HG03439 (cell line): ENCODE results near the gene HOXB1.
"Not testable (repeated sequence)": the region's sequence is repeated elsewhere in the genome, so short reads cannot be mapped to it uniquely, and the experiment has no call there.

ENCODE experiments used
- ATAC-seq: cut with Tn5 transposase; IDR thresholded peaks from one replicate; pipeline ENCODE4 v1.9.1; 2021; ENCODE audit warnings: mild to moderate bottlenecking, moderate library complexity; ENCODE audit not compliant: unreplicated experiment

HOXB1 gene

DNA sequence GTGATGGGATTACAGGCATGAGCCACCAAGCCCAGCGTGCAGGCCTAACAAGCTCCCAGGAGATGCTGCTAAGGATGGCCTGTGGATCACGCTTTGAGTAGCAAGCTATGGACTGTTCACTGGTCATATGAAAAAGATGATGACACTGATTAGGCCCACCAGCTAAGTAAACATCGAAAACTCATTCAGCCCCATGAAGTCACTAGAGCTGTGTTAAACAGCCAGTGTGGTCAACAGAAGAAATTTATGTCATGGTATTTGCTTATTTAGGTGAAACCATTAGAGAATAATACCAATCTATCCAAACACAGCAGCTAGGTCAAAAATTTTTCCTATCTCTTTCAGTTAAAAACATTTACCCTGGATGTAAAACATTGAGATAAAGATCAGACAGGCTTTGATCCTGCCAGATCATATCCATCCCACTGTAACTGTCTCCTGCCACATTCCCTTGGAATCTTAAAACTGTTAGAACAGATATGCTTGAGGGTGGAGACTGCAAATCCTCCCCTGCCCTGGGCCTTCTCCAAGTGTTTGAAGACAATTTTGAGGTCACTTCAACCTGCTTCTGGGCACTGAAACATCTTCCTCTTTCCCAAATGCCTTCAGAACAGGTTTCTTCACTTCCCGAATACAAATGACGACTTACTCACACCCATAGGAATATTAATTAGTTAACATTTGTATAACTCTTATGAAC is 30.9 kb downstream of the HOXB1 start:
- no peak for ATAC-seq

DNA sequence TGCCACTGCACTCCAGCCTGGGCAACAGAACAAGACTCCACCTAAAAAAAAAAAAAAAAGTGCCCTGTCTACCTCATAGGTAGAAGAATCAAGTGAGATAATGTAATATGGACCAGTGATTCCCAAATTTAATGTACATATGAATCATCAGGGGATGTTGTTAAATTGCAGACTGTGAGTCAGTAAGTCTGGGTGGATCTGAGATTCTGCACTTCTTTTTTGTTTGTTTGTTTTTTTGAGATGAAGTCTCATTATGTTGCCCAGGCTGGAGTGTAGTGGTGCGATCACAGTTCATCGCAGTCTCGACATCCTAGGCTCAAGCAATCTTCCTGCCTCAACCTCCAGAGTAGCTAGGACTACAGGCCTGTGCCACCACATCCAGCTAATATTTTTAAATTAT is 31.6 kb downstream of the HOXB1 start:
- no peak for ATAC-seq

GRCh38 chr17:48498164-48498850 is 32.5 kb downstream of the HOXB1 start:
- ATAC-seq, result no peak

DNA sequence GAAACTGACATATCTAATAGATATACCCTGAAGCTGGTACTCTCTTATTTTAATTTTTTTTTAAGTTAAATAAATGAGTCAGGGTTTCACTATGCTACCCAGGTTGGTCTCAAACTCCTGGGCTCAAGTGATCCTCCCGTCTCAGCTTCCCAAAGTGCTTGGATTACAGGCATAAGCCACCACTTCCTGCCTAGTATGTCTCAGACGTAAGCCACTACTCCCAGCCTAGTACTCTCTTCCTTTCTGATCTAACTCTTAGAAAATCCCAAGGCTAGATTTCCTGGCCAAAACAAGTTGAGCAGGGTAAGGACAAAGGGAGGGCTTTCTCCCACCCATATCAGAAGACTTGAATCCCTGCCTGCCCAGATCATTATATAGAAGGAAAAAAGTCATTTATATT is 33.7 kb downstream of the HOXB1 start:
- ATAC-seq, result no peak

GRCh38 chr17:48494335-48494734 is 36.5 kb downstream of the HOXB1 start:
- no peak for ATAC-seq

DNA sequence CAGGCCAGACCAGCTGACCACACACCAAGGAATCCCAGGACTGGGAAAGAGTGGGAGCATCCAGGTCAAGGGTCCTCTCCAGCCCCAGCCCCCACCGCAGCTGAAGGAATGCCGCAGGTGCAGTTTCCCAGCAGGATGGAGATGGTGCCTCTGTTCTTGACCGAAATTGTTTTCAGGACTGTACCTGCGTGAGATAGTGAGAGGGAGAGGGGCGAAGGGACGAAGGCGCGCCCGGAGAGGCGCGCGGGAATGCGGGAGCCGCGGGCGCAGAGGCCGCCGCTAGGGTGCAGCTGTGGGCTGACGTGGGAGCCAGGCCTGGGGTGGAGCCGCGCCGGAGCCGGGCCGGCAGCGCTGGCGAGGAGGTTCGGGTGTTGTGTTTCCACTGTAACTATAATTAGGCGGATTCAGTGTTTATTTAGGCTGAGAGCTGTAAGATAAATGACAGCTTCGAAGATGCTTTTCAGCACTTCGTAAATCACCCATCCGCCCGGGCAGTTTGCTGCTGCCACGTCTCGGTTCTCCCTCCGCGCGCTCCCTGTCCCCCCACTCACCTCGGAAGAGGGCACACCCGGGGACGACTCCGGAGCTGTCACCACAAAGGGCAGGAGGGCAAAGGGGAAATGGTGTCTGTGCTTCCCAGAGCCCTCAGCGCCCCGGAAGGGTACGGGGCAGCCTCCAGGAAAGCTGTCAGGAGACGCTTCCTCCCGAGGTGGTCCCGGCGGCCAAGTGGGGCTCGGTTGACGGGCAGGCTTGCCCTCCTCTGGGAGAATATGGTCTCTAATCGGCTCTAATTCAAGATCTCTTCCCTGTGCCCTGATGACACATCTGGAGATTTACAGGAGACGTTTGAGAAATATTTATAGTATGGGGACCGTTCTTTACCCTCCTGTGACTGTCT is 38.2 kb downstream of the HOXB1 start:
- no peak for ATAC-seq

DNA sequence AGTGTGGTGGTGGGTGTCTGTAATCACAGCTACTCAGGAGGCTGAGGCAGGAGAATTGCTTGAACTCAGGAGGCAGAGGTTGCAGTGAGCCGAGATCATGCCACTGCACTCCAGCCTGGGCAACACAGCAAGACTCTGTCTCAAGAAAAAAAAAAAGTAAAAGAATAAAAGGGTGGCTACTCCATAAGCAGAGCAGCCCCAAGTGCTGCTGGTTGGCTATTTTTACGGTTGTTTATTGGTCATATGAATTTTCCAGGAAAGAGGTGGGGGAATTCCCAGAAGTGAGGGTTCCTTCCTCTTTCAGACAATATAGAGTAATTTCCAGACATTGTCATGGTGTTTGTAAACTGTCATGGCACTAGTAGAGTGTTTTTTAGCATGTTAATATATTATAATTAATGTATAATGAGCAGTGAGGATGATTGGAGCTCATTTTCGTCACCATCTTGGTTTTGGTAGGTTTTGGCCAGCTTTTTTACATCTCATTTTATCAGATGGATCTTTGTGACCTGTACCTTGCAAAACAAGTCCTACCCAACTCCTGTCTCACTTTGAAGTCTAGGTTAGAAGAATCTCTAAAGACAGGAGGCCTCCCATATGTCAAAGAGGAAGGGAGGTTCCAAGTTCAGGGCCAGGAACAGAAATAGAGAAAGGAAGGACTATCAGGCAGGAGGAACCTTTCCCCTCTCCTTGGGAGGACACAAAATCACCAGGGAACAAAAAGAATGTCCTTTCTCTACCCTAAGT is 39.1 kb downstream of the HOXB1 start:
- ATAC-seq, result no peak

DNA sequence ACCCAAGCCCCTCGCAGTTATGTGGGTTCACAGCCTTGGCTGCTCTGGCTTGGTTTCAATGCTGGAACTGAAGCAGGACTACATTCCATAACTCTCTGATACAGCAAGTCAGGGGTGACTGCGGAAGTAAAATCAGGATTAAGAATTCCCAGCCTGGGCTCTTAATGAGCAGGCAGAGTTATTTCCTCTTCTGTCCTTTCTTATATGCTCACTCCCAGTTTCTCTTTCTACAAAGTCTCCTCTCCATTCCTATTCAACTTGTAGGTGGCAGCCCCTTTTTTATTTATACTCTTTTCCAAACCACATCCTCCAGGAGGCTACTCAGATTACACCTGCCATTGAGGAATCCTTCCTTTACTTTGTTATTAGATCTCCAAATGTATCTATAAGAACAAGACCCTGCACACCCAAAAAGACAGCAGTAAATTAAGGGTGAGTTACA is 40.3 kb downstream of the HOXB1 start:
- ATAC-seq, result no peak

DNA sequence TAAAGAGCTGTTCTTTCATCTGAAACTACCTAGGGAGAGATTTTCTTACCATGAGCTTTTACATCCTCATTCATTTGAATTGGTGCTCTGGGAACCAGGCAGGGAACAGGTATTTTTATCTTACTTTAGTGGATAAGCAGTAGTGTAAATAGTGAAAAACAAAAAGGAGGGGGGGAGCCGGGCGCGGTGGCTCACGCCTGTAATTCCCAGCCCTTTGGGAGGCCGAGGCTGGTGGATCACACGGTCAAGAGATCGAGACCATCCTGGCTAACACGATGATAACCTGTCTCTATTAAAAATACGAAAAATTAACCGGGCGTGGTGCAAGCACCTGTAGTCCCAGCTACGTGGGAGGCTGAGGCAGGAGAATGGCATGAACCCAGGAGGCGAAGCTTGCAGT is 41.0 kb downstream of the HOXB1 start:
- no peak for ATAC-seq

DNA sequence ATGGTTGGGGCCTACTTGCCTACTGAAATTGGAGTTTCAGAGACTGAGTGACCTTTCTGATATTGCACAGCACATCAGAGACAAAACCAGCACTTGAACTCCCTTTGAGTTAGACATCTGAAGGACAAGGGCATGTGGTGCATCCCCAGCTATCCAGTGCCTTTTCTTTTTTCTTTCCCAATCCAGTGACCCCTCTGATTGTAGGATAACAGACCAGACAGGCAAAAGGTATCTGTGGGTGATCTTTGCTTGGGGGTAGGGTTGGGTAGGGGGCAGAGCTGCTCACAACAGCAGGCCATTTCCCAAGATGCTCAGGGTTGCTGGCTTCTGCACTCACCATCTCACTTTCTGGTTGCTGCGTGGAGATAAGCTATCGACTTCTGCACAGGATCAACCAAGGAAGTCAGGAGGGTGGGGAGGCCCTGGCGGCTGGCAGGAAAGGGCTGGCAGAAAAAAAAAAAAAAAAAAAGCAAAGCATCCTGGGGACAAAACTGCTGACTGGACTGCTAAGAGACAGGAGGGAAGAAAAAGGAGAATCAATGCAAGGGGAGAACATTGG is 42.2 kb downstream of the HOXB1 start:
- no peak for ATAC-seq

DNA sequence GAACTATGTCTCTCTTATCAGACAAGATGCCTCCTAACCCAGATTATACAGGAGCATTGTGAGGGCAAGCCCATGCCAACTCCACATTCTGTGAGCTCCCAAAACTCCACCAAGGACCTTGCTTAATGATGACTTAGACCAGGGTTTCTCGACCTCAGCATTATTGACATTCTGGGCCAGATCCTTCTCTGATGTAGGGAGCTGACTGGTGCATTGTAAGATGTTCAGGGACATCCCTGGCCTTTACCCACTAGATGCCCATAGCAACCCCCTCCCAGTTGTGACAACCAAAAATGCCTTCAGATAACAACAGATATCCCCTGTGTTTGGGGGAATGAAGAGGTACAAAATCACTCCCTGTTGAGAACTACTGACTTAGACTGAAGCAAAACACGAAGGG is 43.6 kb downstream of the HOXB1 start:
- ATAC-seq, result no peak

DNA sequence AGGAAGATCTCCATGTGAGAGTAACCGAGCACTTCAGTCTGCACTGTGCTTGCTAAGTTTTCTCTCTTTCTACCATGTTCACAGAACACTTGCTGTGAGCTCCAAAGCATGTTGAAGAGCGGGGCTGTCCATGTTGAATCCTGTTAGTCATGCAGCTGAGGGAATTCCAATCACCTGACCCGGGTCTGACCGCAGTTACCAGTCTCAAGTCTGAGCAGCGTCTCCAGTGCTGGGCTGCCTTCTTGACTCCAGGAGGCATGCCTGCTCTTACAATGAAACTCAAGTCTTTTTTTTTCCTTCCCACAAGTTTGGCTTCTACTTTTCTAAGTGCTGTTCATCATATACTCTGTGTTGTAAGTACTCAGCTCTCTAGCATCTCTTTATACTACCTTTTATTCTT is 44.3 kb downstream of the HOXB1 start:
- ATAC-seq, result no peak

DNA sequence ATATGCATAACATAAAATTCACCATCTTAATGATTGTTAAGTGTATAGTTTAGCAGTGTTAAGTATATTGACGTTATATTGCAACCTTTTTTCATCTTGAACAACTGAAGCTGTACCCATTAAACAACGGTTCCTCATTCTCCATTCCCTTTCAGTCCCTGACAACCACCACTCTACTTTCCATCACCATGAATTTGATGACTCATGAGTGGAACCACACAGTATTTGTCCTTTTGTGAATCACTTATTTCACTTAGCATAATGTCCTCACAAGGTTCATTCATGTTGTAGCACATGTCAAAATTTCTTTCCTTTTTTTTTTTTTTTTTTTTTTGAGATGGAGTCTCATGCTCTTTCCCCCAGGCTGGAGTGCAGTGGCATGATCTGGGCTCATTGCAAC is 46.0 kb downstream of the HOXB1 start:
- no peak for ATAC-seq

- ATAC-seq, result no peak
Observed at GRCh38 chr17:48484256-48484655, 46.6 kb downstream of the HOXB1 start.

DNA sequence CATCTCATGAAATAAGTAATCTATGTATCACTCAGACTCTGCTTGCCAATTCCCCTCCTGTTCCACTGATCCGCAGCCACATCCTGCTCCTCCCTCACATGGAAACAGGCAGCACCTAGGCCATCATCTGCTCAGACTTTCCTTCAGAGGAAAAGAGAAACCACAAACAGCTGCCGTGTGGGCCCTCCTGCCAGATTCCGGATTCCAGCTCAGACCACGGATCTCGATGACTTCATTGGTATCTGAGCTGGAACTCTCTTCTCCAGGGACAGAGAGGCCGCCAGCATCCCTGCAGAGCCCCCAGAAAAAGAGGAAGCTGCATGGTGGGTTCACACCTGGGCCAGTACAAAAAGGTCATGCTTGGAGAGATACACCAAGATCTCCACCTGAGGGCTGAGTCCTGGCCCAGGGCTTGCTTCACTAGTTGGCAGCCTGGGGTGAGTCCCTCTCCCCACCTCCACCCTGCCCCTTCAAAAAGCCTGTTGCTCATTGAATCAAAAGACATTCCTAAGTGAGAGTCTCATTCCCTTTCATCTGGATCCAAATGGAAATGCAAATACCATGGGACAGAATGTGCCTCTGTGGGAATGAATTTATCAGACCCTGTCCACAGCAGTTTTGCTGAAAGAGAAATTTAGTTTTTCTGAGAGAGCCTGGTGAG is 47.2 kb downstream of the HOXB1 start:
- ATAC-seq, result no peak

DNA sequence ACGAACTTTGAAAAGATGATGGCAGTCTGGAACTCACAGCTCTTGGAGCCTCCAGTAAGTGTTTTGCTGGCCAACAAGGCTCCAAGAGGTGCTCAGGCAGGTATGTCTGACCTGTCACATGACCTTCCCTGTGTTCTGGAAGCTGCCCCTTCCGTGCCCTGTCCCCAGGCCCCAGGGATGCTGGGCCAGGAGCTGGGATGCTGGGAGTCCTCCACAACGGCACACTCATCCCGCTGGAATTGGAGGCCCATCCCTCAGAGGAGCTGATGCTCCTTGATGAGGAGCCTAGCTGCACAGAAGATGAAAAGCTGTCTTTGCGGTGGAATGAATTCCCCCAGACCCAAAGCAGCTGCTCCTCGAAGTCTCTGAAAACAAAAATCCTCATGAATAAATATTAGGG is 47.8 kb downstream of the HOXB1 start:
- ATAC-seq, result no peak

- not testable (repeated sequence) for ATAC-seq
Observed at GRCh38 chr17:48482301-48482700, 48.5 kb downstream of the HOXB1 start.

- no peak for ATAC-seq
Observed at GRCh38 chr17:48479014-48479402, 51.8 kb downstream of the HOXB1 start.
